ENCODE measurements around the gene PDE8B.

PDE8B gene

DNA sequence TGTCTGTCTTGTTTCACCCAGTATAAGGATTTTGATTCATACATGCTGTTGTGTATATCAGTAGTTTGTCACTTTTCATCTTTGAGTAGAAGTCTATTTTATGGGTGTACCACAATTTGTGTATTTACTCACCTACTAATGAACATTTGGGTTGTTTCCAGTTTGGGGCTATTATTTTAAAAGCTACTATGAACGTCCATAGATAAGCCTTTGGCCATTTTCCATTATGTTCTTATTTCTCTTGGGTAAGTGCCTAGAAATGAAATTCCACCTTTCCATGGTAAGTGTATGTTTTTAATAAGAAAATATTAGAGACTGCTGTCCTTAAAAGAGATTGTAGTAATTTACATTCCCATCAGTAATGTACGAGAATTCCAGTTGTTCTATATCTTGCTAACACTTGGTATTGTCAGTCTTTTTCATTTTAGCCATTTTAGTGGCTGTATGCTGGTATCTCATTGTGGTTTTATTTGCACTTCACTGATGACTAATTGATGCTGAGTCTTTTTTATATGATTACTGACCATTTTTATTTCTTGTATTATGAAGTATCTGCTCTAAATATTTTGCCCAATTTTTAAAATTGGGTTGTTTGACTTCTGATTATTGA lies 17.9 kb upstream of the PDE8B start:
- H3K4me3 ChIP-seq (ENCODE audit: low read depth, low read length): no peak overlapping the region
- TF ChIP-seq, protein P1, sequence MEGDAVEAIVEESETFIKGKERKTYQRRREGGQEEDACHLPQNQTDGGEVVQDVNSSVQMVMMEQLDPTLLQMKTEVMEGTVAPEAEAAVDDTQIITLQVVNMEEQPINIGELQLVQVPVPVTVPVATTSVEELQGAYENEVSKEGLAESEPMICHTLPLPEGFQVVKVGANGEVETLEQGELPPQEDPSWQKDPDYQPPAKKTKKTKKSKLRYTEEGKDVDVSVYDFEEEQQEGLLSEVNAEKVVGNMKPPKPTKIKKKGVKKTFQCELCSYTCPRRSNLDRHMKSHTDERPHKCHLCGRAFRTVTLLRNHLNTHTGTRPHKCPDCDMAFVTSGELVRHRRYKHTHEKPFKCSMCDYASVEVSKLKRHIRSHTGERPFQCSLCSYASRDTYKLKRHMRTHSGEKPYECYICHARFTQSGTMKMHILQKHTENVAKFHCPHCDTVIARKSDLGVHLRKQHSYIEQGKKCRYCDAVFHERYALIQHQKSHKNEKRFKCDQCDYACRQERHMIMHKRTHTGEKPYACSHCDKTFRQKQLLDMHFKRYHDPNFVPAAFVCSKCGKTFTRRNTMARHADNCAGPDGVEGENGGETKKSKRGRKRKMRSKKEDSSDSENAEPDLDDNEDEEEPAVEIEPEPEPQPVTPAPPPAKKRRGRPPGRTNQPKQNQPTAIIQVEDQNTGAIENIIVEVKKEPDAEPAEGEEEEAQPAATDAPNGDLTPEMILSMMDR (IDR thresholded peaks at IDR 0.05; ENCODE audit: low read depth, low read length): no peak

DNA sequence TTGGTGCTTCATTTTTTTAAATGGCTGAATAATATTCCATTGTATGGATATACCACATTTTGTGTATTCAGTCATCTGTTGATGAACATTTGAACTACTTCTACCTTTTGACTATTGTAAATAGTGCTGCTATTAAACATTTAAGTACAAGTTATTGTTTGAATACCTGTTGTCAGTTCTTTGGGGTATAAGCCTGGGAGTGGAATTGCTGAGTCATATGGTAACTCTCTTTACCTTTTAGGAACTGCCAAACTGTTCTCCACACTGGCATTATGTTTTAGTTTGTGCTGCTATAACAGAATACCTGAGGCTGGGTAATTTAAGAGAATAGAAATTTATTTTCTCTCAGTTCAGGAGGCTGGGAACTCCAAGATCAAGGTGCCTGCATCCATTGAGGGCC lies 15.7 kb upstream of the PDE8B start:
- TF ChIP-seq, protein P1 (IDR thresholded peaks at IDR 0.05; ENCODE audit: low read depth, low read length): no peak
- H3K4me3 ChIP-seq (ENCODE audit: low read depth, low read length): no peak overlapping the region

DNA sequence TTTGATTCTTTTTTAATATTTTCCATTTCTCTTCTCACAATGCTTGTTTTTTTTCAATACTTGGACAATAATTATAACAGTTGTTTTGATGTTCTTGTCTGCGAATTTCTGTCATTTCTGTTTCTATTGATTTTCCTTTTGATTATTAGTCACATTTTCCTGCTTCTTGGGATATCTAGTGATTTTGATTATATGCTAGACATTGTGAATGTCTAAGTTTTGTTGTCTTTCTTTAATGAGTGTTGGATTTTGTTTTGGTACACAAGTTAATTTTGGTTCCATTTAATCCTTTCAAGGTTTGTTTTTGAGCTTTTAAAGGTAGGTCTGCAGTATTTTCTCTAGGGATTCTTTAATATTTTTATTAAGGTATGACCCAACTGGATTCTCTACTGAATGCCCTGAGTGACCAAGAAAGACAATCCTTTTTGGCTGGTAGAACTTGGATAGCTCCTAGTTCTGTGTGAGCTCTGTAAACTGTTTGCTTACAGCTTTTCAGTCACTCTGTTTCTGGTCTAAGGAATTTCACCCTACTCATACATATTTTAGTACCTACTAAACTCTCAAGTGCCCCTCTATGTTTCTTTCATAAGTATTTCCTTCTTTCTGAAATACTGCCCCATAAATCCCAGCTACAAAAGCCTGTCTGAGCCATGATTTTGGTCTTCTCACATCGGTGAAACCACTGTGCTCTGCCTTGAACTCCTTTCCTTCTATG lies 12.5 kb upstream of the PDE8B start:
- TF ChIP-seq, protein P1 (IDR thresholded peaks at IDR 0.05; ENCODE audit: low read depth, low read length): no peak
- H3K4me3 ChIP-seq (ENCODE audit: low read depth, low read length): no peak overlapping the region

DNA sequence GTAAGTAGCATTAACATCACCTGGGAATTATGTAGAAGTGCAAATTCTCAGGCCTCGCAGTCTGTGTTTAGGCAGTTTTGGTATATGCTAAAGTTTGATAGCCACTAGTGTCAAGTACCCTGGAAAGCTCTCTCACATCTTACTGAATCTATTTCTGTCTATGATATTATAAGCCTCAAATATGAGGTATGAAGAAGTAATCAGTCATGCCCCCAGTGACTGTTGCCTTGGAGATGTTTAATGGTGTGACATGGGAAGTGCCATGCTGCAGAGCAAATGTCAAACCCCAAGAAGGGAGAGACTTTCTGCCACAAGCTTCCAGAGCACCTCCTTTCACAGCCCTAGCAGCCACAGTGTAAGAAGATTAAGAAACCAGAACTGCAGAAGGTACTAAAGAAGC lies 9.8 kb upstream of the PDE8B start:
- TF ChIP-seq, protein P1 (IDR thresholded peaks at IDR 0.05; ENCODE audit: low read depth, low read length): no peak
- no peak overlapping the region for H3K4me3 ChIP-seq (ENCODE audit: low read depth, low read length)

DNA sequence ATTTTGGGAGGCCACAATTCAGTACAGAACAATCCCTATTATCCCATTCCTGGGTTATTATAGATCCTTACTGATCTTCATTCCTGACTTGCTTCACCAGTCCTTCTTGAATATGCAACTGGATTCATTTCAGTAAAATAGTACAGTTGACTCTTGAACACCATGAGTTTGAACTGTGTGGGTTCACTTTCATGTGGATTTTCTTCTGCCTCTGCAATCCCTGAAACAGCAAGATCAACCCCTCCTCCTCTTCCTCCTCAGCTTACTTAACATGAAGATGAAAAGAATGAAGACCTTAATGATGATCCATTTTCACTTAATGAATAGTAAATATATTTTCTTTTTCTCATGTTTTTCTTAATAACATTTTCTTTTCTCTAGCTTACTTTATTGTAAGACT lies 8.3 kb upstream of the PDE8B start:
- H3K4me3 ChIP-seq (ENCODE audit: low read depth, low read length): no peak overlapping the region
- TF ChIP-seq, protein P1 (IDR thresholded peaks at IDR 0.05; ENCODE audit: low read depth, low read length): no peak

DNA sequence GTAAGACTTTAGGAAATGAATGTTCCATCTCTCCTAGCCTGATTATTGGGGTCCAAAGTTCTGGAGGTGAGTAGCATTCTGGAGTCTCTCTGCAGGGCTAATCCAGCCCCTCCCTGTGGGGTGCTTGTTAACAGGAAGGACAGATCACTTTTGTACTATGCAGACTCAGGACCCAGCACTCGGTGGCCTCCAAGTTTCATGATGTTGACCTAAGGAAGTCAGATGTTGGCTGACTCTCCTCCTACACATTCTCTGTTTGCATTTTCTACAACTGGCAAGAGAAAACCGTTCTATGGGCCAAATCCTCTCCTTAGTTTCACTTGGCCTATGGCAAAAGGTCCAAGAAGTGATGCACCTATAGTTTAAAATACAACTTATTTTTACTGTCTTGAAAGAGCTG lies 5.5 kb upstream of the PDE8B start:
- H3K4me3 ChIP-seq (ENCODE audit: low read depth, low read length): no peak overlapping the region
- TF ChIP-seq, protein P1 (IDR thresholded peaks at IDR 0.05; ENCODE audit: low read depth, low read length): no peak

DNA sequence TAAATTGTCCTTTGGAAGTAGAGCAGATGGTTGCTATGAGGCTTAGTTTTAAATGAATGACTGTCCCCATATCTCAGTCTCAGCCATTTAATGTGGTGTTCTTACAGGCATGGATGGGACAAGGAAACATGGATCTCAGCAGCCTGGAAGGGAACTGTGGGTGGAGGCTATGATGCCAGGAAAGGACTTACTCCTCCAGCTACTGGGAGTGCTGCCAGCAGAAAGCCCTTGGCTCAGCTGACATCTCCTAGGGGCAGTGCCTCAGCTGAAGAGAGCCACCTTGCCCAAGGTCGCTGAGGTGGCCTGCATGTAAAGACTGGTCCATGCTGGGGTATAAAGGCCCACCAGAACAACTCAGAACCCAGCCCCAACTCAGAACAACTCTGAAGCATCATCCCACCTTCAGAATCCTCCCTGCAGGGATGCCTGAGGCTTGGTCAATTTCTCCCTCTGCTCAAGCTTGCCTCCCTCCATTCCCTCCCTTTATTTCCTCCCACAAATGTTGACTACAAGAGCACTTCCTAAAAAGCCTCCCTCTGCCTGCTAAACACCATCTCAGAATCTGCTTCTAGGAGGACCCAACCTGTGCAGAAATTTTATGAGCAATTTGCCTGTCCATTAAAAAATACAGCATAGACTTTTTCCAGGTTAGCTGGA lies 1.8 kb upstream of the PDE8B start:
- TF ChIP-seq, protein P1 (IDR thresholded peaks at IDR 0.05; ENCODE audit: low read depth, low read length): no peak
- no peak overlapping the region for H3K4me3 ChIP-seq (ENCODE audit: low read depth, low read length)
